ENCODE data around the gene EFCAB6.

- TF ChIP-seq POLR2A (IDR thresholded peaks at IDR 0.05): no peak
- TF ChIP-seq CTCF (IDR thresholded peaks at IDR 0.05): no peak
These were observed 320.9 kb downstream of the EFCAB6 start for GRCh38 chr22:43491177-43491576.

Data from adrenal gland (tissue), 5 donors.